CD14-positive monocyte (primary cell): ENCODE results near the gene KDM4C. TPM values are rescaled to one million over a fixed set of nuclear protein-coding genes. Genes with fewer than 3 reads are reported as not detected.

Source experiments
- DNase-seq, 3 donors: peaks; one replicate each; pipeline ENCODE4 v3.0.0-alpha.2; 2011 to 2022
- H2AFZ ChIP-seq: 2 replicates; pipeline ENCODE4 v1.6.0; 2012; ENCODE audit warnings: mild to moderate bottlenecking, low read depth, low read length, inconsistent platforms; ENCODE audit not compliant: insufficient read depth, poor library complexity, severe bottlenecking
- H3K27ac ChIP-seq, 2 donors: 1 replicate in 1 of 2; 2 replicates in 1 of 2; pipeline ENCODE4 v1.5.1; 2012 to 2013; ENCODE audit warnings: low read length in 2 of 2, control low read depth in 1 of 2, inconsistent platforms in 1 of 2, low read depth in 1 of 2, mild to moderate bottlenecking in 1 of 2
- H3K27me3 ChIP-seq, 2 donors: one replicate each; pipeline versions ENCODE4 v1.6.0 to v1.6.1; 2011 to 2013; ENCODE audit warnings: low read length in 2 of 2; ENCODE audit not compliant: control insufficient read depth in 2 of 2, insufficient read depth in 2 of 2
- H3K36me3 ChIP-seq, 2 donors: replicated peaks in 1 of 2; 1 replicate in 1 of 2; 2 replicates in 1 of 2; pipeline versions ENCODE4 v1.5.1 to v1.6.1; 2012 to 2013; ENCODE audit warnings: low read length in 2 of 2, control low read depth in 1 of 2, inconsistent platforms in 1 of 2, mild to moderate bottlenecking in 1 of 2; ENCODE audit not compliant: insufficient read depth in 2 of 2, control insufficient read depth in 1 of 2
- H3K4me1 ChIP-seq, 2 donors: 1 replicate in 1 of 2; 2 replicates in 1 of 2; pipeline versions ENCODE4 v1.5.1 to v1.6.1; 2012 to 2013; ENCODE audit warnings: low read length in 2 of 2, control low read depth in 1 of 2, inconsistent platforms in 1 of 2, mild to moderate bottlenecking in 1 of 2, moderate library complexity in 1 of 2; ENCODE audit not compliant: insufficient read depth in 2 of 2, control insufficient read depth in 1 of 2
- H3K4me2 ChIP-seq: replicated peaks from 2 replicates; pipeline ENCODE3; 2012; ENCODE audit warnings: low read length, moderate library complexity, mild to moderate bottlenecking; ENCODE audit not compliant: poor library complexity, severe bottlenecking; ENCODE audit errors: extremely low read depth
- H3K4me3 ChIP-seq, 3 experiments: fragments of 200-600 bp in 1 of 3; sonication (generic) in 1 of 3; replicated peaks in 1 of 3; 1 replicate in 2 of 3; 2 replicates in 1 of 3; pipeline ENCODE4 v1.5.1; 2011 to 2013; ENCODE audit warnings: low read length in 3 of 3, mild to moderate bottlenecking in 3 of 3, control low read depth in 2 of 3, low read depth in 2 of 3, inconsistent platforms in 1 of 3, moderate library complexity in 1 of 3
- H3K79me2 ChIP-seq: 2 replicates; pipeline ENCODE4 v1.6.0; 2012; ENCODE audit warnings: mild to moderate bottlenecking, control low read depth, inconsistent platforms, low read length, moderate library complexity; ENCODE audit not compliant: insufficient read depth
- H3K9ac ChIP-seq: 2 replicates; pipeline ENCODE4 v1.6.0; 2017; ENCODE audit warnings: low read length, mild to moderate bottlenecking; ENCODE audit not compliant: insufficient read depth, poor library complexity, severe bottlenecking
- H3K9me3 ChIP-seq, 2 donors: replicated peaks in 1 of 2; 1 replicate in 1 of 2; 2 replicates in 1 of 2; pipeline versions ENCODE4 v1.5.1 to v1.6.1; 2012 to 2013; ENCODE audit warnings: low read length in 2 of 2, control low read depth in 1 of 2; ENCODE audit not compliant: control insufficient read depth in 1 of 2, insufficient read depth in 1 of 2
- H4K20me1 ChIP-seq: 2 replicates; pipeline ENCODE4 v1.6.0; 2012; ENCODE audit warnings: mild to moderate bottlenecking, low read length, control low read depth, moderate library complexity; ENCODE audit not compliant: insufficient read depth
- H3K27ac Mint-ChIP-seq, 7 donors: one replicate each; pipeline ENCODE4 v1.8.0; 2020; ENCODE audit warnings: mild to moderate bottlenecking in 7 of 7, mixed read lengths in 7 of 7, moderate library complexity in 6 of 7, inconsistent platforms in 2 of 7
- H3K27me3 Mint-ChIP-seq, 3 donors: one replicate each; pipeline ENCODE4 v1.8.0; 2021 to 2022; ENCODE audit warnings: low read depth in 3 of 3, mild to moderate bottlenecking in 3 of 3, mixed read lengths in 3 of 3, moderate library complexity in 3 of 3, inconsistent platforms in 1 of 3
- H3K36me3 Mint-ChIP-seq, 2 donors: one replicate each; pipeline ENCODE4 v1.8.0; 2020; ENCODE audit warnings: mixed read lengths in 2 of 2, inconsistent platforms in 1 of 2, mild to moderate bottlenecking in 1 of 2
- H3K4me1 Mint-ChIP-seq: one replicate; pipeline ENCODE4 v1.8.0; 2020; ENCODE audit warnings: mild to moderate bottlenecking, mixed read lengths
- H3K4me3 Mint-ChIP-seq, 2 donors: one replicate each; pipeline ENCODE4 v1.8.0; 2020; ENCODE audit warnings: mild to moderate bottlenecking in 2 of 2, mixed read lengths in 2 of 2, moderate library complexity in 1 of 2
- H3K9me3 Mint-ChIP-seq, 7 donors: one replicate each; pipeline ENCODE4 v1.8.0; 2020 to 2022; ENCODE audit warnings: mixed read lengths in 7 of 7, mild to moderate bottlenecking in 6 of 7, moderate library complexity in 6 of 7, inconsistent platforms in 2 of 7
- CTCF ChIP-seq: fragments of 200-600 bp; IDR thresholded peaks from one replicate; pipeline ENCODE4 v1.8.0; 2022; ENCODE audit warnings: antibody characterized with exemption, mild to moderate bottlenecking
- WGBS: methylation state at CpG from one replicate; pipeline ENCODE4 v1.1.5; 2013; ENCODE audit warnings: missing lambda C conversion rate; ENCODE audit not compliant: insufficient coverage; 5-methylcytosine and 5-hydroxymethylcytosine counted together
- intact Hi-C, 2 donors: fragments of 100-400 bp; cut with micrococcal nuclease; formaldehyde crosslinking; loops; one replicate each; pipeline versions ENCODE4 v1.15.0 to v1.15.1; 2023
- polyA plus RNA-seq, 3 donors: library from polyadenylated mRNA; depleted of rRNA in 1 of 3; unstranded in 2 of 3; stranded (reverse) in 1 of 3; fragments of 300-500 nt in 2 of 3; fragments of >200 nt in 1 of 3; fragmentation: Illumina TruSeq in 2 of 3; gene quantifications; 1 replicate in 2 of 3; 2 replicates in 1 of 3; pipeline ENCODE4 v1.2.3, GENCODE V29; 2012 to 2021

Gene KDM4C
- polyA plus RNA-seq, 3 donors, result 15.2 to 36.2 (median 17.1) TPM

- peaks cover 0 to 3% of the 10 kb centered on the region in 2 donors for H3K4me1 ChIP-seq
- no peak for DNase-seq
- no peak overlapping the region for H2AFZ ChIP-seq
- peaks cover 0 to 2% (median 0%) of the 10 kb centered on the region in 7 donors for H3K9me3 Mint-ChIP-seq
- H3K9ac ChIP-seq, result no peak overlapping the region
- H3K4me3 ChIP-seq, result no peak overlapping the region
- H3K9me3 ChIP-seq, result no peaks in the 10 kb centered on the region
- H3K36me3 Mint-ChIP-seq, result peaks cover 8 to 10% of the 10 kb centered on the region in 2 donors
- no peaks in the 10 kb centered on the region for H3K27me3 ChIP-seq
- H3K27ac ChIP-seq, result no peak overlapping the region
- peaks cover 0 to 1% (median 0%) of the 10 kb centered on the region in 3 donors for H3K27me3 Mint-ChIP-seq
- peaks cover 28% of the 10 kb centered on the region for H4K20me1 ChIP-seq
- H3K27ac Mint-ChIP-seq, result no peak overlapping the region
- TF ChIP-seq CTCF, result no peak
- WGBS, result no CpG with 5 or more reads among the region's 1 CpG
- intact Hi-C loops, result no loop called here
- no peak overlapping the region for H3K4me3 Mint-ChIP-seq
- H3K4me1 Mint-ChIP-seq, result peaks cover 22% of the 10 kb centered on the region
- H3K4me2 ChIP-seq, result no peak overlapping the region
- H3K79me2 ChIP-seq, result no peaks in the 10 kb centered on the region
- H3K36me3 ChIP-seq, result no peaks in the 10 kb centered on the region
Observed at GRCh38 chr9:6936103-6936502, 178.3 kb downstream of the KDM4C start.

- no peak overlapping the region for H2AFZ ChIP-seq
- no peak for DNase-seq
- H3K4me1 Mint-ChIP-seq, result peaks cover 27% of the 10 kb centered on the region
- no peaks in the 10 kb centered on the region for H3K79me2 ChIP-seq
- no peak overlapping the region for H3K27ac ChIP-seq
- H4K20me1 ChIP-seq, result peaks cover 19% of the 10 kb centered on the region
- H3K36me3 ChIP-seq, result peaks cover 0 to 3% of the 10 kb centered on the region in 2 donors
- no peak overlapping the region for H3K4me2 ChIP-seq
- no peak for TF ChIP-seq CTCF
- H3K9ac ChIP-seq, result no peak overlapping the region
- WGBS, result no CpG with 5 or more reads among the region's 2 CpGs
- peaks cover 3% of the 10 kb centered on the region in 2 donors for H3K4me1 ChIP-seq
- H3K27ac Mint-ChIP-seq, result no peak overlapping the region
- H3K4me3 ChIP-seq, result no peak overlapping the region
- H3K4me3 Mint-ChIP-seq, result no peak overlapping the region
- peaks cover 11 to 15% of the 10 kb centered on the region in 2 donors for H3K36me3 Mint-ChIP-seq
- no peaks in the 10 kb centered on the region for H3K27me3 ChIP-seq
- no peaks in the 10 kb centered on the region for H3K9me3 ChIP-seq
- peaks cover 0 to 1% (median 0%) of the 10 kb centered on the region in 3 donors for H3K27me3 Mint-ChIP-seq
- H3K9me3 Mint-ChIP-seq, result peaks cover 0 to 2% (median 0%) of the 10 kb centered on the region in 7 donors
- intact Hi-C loops, result no loop called here
Observed at GRCh38 chr9:6937209-6937608, 179.4 kb downstream of the KDM4C start.
